ENCODE results near the gene WFIKKN2.
"Not testable (repeated sequence)": the region's sequence is repeated elsewhere in the genome, so short reads cannot be mapped to it uniquely, and the experiment has no call there.

The WFIKKN2 gene

DNA sequence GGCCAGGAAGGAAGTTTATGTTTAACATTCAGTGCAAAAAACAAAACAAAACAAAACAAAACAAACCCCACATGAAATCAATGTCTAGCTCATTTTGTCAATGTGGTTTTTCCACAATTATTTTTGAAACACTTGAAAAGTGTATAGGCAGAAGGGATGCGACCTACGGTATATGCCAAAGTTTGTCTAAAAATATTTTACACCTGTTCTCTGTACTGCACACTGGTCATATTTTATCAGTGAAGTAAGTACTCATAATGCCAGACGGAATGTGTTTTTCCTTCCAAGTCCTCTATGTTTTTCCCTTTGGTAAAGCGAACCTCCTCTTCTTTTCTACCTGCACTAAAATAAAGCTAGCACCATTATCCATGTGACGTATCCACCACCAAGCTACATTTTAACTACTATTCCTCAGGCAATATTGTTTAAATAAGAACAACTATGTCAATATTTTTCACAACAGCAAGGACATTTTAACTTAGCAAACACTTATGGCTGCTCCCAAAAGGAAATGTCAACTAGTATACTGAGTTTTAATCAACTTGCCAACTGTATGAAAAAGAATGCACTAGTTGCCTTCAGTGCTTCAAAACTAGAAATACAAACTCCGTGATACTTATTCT, 20.4 kb downstream of the WFIKKN2 start:
- DNase-seq = no peak

DNA sequence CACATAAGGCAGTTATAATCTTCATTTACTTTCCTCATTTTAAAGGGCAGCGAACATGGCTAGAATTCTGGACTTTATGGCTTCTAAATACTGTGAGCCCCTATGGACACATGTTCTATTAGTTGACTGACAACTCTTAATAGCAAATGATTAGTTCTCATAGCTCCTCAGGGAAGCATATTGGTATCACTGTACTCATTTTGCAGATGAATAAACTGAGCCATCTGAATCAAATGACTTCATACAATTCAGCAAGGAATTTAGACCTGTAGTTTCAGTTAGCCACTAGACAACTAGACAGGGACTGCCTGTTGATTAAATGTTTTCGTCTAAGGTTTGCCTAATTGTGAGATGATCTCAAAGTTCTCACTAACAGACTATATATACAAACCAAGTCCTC, 21.0 kb downstream of the WFIKKN2 start:
- DNase-seq = no peak

DNA sequence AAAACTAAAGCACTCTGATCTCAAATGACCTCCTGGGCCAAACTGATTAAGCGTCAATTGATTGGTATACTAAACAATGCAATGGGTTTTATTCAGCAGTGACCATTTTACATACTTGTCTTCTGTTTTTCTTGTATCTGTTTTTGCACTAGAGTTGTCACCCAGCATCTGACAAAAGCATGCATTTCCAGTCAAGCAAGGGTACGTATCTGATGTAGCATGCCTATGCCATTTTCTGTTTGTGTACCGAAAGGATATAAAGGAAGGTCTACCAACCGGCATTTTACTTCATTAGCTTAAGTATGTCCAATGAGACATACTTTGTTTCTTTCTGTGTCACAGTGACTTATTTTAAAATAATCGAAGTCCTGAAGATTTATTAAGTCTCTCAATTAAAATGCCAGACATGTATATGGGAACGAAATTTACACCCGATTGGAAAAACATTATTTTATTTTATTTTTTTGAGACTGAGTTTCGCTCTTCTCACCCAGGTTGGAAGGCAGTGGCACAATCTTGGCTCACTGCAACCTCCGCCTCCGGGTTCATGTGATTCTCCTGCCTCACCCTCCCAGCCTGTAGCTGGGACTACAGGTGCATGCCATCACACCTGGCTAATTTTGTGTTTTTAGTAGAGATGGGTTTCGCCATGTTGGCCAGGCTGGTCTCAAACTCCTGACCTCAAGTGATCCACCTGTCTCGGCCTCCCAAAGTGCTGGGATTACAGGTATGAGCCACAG, 23.3 kb downstream of the WFIKKN2 start:
- no peak for DNase-seq

DNA sequence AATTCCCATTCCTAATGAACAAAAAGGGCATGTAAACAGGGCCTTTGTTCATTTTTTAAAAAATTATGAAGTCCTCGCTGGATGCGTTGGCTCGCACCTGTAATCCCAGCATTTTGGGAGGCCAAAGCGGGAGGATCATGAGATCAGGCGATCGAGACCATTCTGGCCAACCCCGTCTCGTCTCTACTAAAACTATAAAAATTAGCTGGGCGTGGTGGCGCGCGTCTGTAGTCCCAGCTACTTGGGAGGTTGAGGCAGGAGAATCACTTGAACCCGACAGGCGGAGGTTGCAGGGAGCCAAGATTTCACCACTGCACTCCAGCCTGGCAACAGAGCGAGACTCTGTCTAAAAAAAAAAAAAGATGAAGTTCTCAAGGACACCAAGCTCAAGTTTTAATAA, 24.3 kb downstream of the WFIKKN2 start:
- not testable (repeated sequence) for DNase-seq

GRCh38 chr17:50861334-50861676, 25.9 kb downstream of the WFIKKN2 start:
- no peak for DNase-seq

DNA sequence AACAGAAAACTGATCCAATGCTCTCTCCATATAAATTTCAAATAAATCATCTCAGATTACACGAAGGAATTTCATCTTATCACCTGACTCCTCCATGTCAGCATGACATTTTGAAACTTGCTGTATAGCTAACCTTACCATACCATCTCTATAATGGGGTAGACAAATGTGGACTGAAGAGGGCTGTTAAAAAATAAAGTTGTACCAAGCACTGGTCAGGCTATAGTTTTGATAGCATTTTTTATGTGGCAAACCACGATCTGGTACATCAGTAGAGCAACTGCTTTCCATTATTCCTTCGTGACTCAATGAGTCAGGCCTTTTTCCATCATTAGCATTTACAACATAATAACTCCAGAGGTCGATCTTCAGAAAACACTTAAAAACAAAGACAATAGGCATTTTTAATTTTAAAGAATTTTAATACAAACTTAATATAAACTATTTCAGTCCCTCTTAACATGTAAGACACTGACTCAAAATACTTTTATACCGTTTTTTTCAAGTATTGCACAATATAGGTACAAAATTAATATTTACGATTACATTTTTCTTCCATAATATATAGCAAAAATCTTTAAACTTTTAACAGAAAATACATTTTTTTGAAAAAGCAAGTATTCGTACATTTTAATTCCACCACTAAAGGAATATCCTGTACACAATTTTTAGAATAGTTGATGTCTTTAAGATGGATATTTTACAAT, 26.6 kb downstream of the WFIKKN2 start:
- no peak for DNase-seq

DNA sequence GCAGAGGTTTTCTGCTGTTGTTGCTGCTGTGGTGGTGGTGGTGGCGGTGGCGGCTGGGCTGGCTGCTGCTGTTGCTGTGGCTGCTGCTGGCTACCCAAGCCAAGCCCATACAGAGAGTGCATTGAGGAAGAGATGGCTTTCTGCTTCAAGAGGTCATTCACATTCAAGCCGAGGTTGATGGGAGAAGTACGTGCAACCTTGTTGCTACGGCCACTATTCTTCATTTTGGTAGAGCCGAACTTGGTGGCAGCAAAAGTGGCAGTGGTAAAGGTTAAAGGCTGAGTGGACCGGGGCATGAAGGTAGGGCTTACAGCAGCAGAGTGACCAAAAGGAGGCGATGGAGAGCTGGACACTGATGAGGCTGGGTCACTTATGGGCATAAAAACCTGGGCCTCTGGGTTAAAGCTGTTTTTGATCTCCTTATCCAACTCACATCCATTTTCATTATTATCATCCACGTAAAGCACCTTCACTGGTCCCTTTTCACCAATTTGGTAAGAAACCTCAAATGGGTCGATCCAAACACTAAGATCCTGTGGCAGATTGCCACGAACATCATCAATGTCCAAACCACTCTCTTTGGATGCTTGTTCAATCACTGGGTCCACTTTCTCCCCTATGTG, 27.9 kb downstream of the WFIKKN2 start:
- no peak for DNase-seq

GRCh38 chr17:50863931-50864330, 28.5 kb downstream of the WFIKKN2 start:
- DNase-seq = no peak

DNA sequence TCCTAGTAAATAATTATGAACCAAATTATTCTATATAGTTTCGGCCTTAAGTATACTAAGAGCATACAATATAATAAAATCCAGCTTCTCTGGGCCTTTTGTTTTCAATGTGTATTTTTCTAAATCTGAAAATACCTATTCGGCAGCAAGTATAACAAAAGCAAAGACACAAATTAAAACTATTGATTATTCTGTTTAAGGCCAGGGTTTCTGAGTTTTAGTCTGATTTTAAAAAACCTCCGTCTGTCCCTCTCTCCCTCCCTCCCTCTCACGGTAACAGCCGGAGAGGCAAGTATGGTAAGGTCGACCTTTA, 29.3 kb downstream of the WFIKKN2 start:
- DNase-seq = no peak

DNA sequence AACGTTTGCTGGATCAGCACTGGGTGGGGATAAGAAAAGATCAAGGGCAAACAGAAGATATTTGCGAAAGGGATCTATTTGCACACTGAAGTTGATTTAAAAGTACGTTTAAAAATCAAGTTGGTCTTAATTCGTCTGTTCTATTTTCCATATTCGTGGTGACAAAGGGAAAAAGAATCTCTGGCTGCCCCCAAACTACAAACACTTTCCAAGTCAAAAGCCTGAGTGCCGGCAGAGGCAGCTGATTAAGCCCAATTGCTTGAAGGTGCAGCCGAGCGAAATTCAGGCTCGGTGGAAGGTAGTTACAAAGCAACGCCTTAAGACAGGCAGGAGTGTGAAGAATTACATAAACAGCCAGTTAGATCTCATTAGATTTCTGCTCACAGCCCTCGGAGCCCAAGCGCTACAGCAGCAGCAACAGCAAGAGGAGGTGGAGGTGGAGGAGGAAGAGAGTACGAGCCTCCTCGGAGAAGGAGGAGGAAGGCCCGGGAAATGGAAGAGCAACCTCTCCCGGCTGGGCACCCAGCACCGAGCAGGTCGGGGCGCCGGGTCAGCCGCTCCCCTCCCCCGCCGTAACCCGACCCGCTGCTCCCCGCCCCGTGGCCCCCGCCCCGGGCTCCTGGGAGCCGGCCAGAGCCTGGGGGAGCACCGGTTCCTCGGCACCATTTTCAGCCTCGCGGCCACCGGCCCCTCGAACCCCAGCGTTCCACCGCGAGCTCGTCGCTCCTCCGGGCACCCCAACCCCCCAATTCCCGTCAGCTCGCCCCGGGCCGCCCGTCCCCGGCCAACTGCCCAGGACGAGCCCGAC, 29.9 kb downstream of the WFIKKN2 start:
- peak; percentile 35 to 51 for DNase-seq

GRCh38 chr17:50865868-50866260, 30.5 kb downstream of the WFIKKN2 start:
- DNase-seq = no peak

GRCh38 chr17:50866261-50866949, 31.0 kb downstream of the WFIKKN2 start, which contains the start of gene TOB1:
Gene TOB1 (minus strand): TSS chr17:50866354. CDS start chr17:50864017, 2,337 bp downstream.
- peak; percentile 91 to 97 for DNase-seq

- peak; percentile 51 for DNase-seq
These were observed 31.6 kb downstream of the WFIKKN2 start for GRCh38 chr17:50866950-50867362.

DNA sequence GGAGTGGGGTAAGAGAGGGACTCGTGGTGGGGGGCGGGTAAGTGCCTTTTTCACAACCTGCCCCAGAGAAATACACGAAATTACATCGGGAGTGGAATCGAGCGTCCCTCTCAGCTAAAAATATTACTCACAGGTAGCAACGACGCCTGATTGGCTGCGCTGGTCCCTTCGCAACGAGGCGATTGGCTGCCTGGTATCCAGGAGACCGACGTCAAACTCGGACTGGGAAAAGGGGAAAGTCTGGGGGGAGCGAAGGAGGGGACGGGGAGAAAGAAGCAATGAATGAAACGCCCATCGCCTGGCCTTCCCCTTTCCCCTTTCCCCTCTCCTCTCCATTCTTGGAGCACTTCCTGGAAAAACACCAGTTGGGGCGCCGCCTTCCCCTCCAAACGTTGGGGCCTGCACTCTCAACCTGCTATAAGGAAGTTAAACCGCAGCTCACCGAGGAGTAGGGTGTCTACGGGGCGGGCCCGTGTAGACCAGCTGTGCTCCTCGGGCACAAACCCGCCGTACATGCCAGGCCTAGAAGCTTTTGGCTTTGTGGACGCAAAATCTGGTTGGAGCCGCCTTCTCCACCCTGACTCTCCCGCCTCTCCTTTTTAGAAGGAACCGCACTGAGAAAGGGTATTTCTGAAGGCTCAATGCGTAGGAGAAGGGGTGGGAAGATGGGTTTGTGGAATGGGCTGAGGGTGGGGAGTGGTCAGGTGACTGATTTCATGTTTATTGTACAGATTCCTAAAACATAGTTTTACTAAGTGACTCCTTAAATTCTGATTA, 32.2 kb downstream of the WFIKKN2 start:
- peak; percentile 72 to 78 for DNase-seq

DNA sequence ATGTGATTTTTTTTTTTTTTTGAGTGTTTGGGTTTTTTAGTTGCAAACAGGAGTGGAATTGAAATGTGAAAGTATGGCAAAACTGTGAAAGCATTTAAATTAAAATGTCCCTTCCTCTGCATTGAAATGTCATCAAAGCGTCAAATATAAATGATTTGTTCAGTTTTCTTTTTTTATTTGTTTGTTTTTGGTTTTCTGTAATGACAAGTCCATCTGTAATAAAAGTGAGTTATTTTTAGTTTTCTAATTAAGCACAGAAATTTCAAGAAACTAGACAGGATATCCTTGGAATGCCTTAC, 32.7 kb downstream of the WFIKKN2 start:
- DNase-seq = no peak

- no peak for DNase-seq
These were observed 33.2 kb downstream of the WFIKKN2 start for GRCh38 chr17:50868602-50869001.

DNA sequence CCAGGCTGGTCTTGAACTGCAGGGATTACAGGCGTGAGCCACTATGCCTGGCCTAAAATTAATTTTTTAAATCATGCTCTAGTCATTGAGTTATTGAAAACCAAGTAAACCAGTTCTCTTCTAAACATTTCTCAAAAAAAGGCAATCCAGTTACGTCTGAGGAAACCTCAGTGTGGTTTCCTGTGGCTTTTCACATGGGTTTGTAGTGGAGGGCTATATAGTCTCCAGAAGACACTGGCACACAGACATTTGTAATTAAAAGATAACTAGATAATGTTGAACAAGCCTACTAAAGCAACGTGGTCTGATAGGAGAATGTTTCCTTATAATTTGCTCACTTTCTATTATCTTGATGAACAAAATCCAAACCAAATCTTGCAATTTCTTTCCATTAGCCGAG, 36.0 kb downstream of the WFIKKN2 start:
- DNase-seq = peak in 1 of 2 experiments; percentile 26

DNA sequence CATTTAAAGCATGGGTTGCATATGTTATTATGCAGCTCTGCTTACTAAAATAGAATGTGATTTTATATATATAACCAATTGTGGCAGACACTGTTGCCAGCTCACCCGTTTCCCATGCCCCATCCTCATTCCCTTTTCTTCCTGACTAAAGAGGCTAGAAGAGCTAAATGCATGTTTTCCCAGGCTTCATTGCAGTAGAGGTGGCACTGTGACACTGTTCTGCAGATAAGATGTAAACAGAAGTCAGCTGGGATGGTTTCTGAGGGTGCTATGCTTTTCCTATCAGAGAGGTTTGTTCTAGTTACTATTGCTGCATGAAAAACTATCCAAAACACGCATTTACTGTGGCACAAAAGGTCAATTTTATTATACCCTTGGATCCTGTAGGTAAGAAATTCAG, 36.5 kb downstream of the WFIKKN2 start:
- no peak for DNase-seq

DNA sequence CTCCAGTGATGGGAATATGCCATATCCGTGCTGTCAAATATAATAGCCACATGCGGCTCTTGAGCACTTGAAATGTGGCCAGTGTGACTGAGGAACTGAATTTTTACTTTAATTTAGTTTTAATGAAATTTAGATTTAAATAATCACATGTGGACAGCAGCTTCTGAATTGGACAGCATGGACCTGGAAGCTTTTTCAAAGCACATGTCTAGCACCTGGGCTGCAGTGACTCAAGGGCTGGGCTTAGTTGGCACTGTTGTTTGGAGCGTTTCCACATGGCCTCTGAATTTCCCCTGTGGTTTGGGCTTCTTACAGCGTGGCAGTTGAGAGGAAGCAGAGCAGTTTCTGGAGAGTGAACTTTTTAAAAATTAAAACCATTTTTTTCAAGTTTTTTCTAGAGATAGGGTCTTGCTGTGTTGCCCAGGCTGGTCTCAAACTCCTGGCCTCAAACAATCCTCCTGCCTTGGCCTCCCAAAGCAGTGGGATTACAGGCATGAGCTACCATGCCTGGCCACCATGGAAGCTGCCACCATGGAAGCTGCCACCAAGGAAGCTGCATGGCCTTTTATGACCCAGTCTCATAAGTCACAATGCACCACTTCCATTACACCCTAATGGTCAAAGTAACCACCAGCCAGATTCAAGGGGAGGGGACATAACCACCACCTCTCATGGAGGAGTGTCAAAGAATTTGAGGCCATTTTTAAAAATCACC, 37.5 kb downstream of the WFIKKN2 start:
- DNase-seq = peak; percentile 13 to 65

GRCh38 chr17:50875074-50875473, 39.7 kb downstream of the WFIKKN2 start:
- DNase-seq = no peak

DNA sequence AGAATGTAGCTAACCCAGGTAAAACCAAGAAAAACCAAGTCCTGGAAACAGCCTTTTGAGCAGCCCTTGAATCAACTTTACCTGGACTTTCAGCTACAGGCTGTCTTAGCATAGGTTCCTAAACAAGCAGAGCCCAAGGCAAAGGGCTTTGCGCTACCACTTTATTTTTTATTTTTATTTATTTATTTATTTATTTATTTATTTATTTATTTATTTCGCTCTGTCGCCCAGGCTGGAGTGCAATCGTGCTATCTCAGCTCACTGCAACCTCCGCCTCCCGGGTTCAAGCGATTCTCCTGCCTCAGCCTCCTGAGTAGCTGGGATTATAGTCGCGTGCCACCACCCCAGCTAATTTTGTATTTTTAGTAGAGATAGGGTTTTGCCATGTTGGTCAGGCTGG, 41.7 kb downstream of the WFIKKN2 start:
- DNase-seq = not testable (repeated sequence)

All from stimulated activated CD4-positive, alpha-beta T cell treated with anti-CD3 and anti-CD28 coated beads, Interleukin-4, amount 100 ng/mL, for 4 hours (primary cell).